ENCODE results near the gene CASKIN1.

The CASKIN1 gene

GRCh38 chr16:2232094-2232990 lies 35.9 kb upstream of the CASKIN1 start:
- no peak for DNase-seq

- DNase-seq: no peak
Observed at GRCh38 chr16:2231016-2231931, 34.9 kb upstream of the CASKIN1 start.

GRCh38 chr16:2230376-2230775 lies 34.0 kb upstream of the CASKIN1 start:
- DNase-seq: no peak

- DNase-seq: no peak
Observed at GRCh38 chr16:2229632-2230250, 33.3 kb upstream of the CASKIN1 start.

- DNase-seq: no peak
Observed at GRCh38 chr16:2229091-2229490, 32.7 kb upstream of the CASKIN1 start.

GRCh38 chr16:2228161-2228824 lies 31.9 kb upstream of the CASKIN1 start:
- no peak for DNase-seq

GRCh38 chr16:2226918-2227317 lies 30.5 kb upstream of the CASKIN1 start:
- no peak for DNase-seq

GRCh38 chr16:2226245-2226793 lies 29.9 kb upstream of the CASKIN1 start:
- no peak for DNase-seq

GRCh38 chr16:2223942-2224486 lies 27.6 kb upstream of the CASKIN1 start:
- DNase-seq: peak; percentile 58

GRCh38 chr16:2223221-2223941 lies 27.0 kb upstream of the CASKIN1 start, which contains the start of gene E4F1:
Gene E4F1, plus strand, starts transcription at chr16:2223591. Its CDS starts 23 bp downstream, at chr16:2223614.
- peak; percentile 100 for DNase-seq

- no peak for DNase-seq
Observed at GRCh38 chr16:2216330-2216729, 19.9 kb upstream of the CASKIN1 start.

- no peak for DNase-seq
Observed at GRCh38 chr16:2214719-2214968, 18.2 kb upstream of the CASKIN1 start, which contains the start of gene PGP. Gene PGP, minus strand, starts transcription at chr16:2214840. Its CDS starts 63 bp downstream, at chr16:2214777.

- no peak for DNase-seq
Observed at GRCh38 chr16:2213817-2214718, 17.7 kb upstream of the CASKIN1 start.

GRCh38 chr16:2212362-2213324 lies 16.2 kb upstream of the CASKIN1 start:
- no peak for DNase-seq

- DNase-seq: no peak
Observed at GRCh38 chr16:2211923-2212347, 15.5 kb upstream of the CASKIN1 start.

GRCh38 chr16:2210386-2211365 lies 14.3 kb upstream of the CASKIN1 start, which contains the start of gene BRICD5:
Gene BRICD5, minus strand, starts transcription at chr16:2210863. Its CDS starts 30 bp downstream, at chr16:2210833.
- DNase-seq: no peak

GRCh38 chr16:2210009-2210332 lies 13.6 kb upstream of the CASKIN1 start:
- no peak for DNase-seq
